ENCODE data around the gene ZNF774.

The ZNF774 gene

DNA sequence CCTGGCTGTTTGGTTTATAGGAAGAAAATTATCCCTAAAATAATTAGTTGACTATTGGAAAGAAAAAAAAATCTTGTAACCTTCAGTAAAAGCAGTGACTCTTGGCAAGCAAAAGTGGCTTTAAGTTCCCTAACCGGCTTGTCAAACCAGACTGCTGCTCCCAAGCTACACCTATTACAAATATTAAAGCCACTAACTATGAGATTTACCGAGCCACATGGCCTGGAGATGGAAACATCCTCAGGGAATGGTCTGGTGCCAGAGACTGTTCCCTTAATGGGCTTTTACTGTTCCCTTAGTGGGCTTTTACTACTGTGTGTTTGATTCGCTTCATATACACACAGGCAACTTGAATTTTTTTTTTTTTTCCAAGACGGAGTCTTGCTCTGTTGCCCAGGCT, 35.9 kb upstream of the ZNF774 start:
- ATAC-seq (ENCODE audit: insufficient read depth, low read depth) = no peak
- H2AFZ ChIP-seq (ENCODE audit: low read depth, low read length) = no peak overlapping the region
- no peak overlapping the region for H3K27ac ChIP-seq (ENCODE audit: low read length)
- no peak for TF ChIP-seq EZH2 (IDR thresholded peaks at IDR 0.05; ENCODE audit: borderline replicate concordance, low read depth, low read length, severe bottlenecking)
- TF ChIP-seq, protein P1, sequence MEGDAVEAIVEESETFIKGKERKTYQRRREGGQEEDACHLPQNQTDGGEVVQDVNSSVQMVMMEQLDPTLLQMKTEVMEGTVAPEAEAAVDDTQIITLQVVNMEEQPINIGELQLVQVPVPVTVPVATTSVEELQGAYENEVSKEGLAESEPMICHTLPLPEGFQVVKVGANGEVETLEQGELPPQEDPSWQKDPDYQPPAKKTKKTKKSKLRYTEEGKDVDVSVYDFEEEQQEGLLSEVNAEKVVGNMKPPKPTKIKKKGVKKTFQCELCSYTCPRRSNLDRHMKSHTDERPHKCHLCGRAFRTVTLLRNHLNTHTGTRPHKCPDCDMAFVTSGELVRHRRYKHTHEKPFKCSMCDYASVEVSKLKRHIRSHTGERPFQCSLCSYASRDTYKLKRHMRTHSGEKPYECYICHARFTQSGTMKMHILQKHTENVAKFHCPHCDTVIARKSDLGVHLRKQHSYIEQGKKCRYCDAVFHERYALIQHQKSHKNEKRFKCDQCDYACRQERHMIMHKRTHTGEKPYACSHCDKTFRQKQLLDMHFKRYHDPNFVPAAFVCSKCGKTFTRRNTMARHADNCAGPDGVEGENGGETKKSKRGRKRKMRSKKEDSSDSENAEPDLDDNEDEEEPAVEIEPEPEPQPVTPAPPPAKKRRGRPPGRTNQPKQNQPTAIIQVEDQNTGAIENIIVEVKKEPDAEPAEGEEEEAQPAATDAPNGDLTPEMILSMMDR (IDR thresholded peaks at IDR 0.05; ENCODE audit: borderline replicate concordance, extremely low read depth, low read length, poor library complexity, severe bottlenecking) = no peak
- DNase-seq = no peak
- no peaks in the 10 kb centered on the region for H3K9me3 ChIP-seq (ENCODE audit: insufficient read depth, low read length, severe bottlenecking)
- peaks cover 6% of the 10 kb centered on the region for H3K4me1 ChIP-seq (ENCODE audit: insufficient read depth, low read length)
- H3K36me3 ChIP-seq (ENCODE audit: insufficient read depth, low read length) = no peaks in the 10 kb centered on the region
- H4K20me1 ChIP-seq (ENCODE audit: insufficient read depth, low read length) = no peaks in the 10 kb centered on the region
- no peaks in the 10 kb centered on the region for H3K79me2 ChIP-seq (ENCODE audit: insufficient read depth, low read length)
- H3K9ac ChIP-seq (ENCODE audit: low read depth, low read length) = no peak overlapping the region
- H3K4me3 ChIP-seq (ENCODE audit: low read depth in 1 of 2, low read length in 2 of 2) = no peak overlapping the region
- H3K4me2 ChIP-seq (ENCODE audit: insufficient read depth, low read length) = no peak overlapping the region
- H3K27me3 ChIP-seq (ENCODE audit: insufficient read depth, low read length, poor library complexity) = no peaks in the 10 kb centered on the region

DNA sequence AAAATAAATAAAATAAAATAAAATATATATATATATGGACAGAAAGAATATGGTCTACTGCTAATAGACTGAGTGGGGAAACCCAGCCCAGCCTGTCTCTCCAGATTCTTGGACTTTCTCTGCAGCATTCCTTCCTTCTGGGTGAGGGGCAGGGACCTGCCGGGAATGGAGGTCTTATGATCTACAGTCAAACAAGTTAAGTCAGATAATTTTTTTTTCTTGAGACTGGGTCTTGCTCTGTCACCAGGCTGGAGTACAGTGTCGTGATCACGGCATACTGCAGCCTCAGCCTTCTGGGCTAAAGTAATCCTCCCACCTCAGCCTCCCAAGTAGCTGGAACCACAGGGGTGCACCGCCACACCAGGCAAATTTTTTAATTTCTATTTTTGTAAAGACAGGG, 33.5 kb upstream of the ZNF774 start:
- Histone ChIP-seq H4K20me1 (ENCODE audit: insufficient read depth, low read length) (no peaks in the 10 kb centered on the region), H3K36me3 (ENCODE audit: insufficient read depth, low read length) (no peaks in the 10 kb centered on the region), H3K79me2 (ENCODE audit: insufficient read depth, low read length) (no peaks in the 10 kb centered on the region), H3K27me3 (ENCODE audit: insufficient read depth, low read length, poor library complexity) (no peaks in the 10 kb centered on the region), H3K9me3 (ENCODE audit: insufficient read depth, low read length, severe bottlenecking) (no peaks in the 10 kb centered on the region), H3K9ac (ENCODE audit: low read depth, low read length) (no peak overlapping the region), H3K4me2 (ENCODE audit: insufficient read depth, low read length) (no peak overlapping the region), H3K27ac (ENCODE audit: low read length) (no peak overlapping the region), H3K4me3 (ENCODE audit: low read depth in 1 of 2, low read length in 2 of 2) (no peak overlapping the region), H3K4me1 (ENCODE audit: insufficient read depth, low read length) (peaks cover 6% of the 10 kb centered on the region), H2AFZ (ENCODE audit: low read depth, low read length) (no peak overlapping the region)
- no peak for ATAC-seq (ENCODE audit: insufficient read depth, low read depth)
- DNase-seq = no peak
- TF ChIP-seq, protein P1 (IDR thresholded peaks at IDR 0.05; ENCODE audit: borderline replicate concordance, extremely low read depth, low read length, poor library complexity, severe bottlenecking) = no peak
- TF ChIP-seq EZH2 (IDR thresholded peaks at IDR 0.05; ENCODE audit: borderline replicate concordance, low read depth, low read length, severe bottlenecking) = no peak

DNA sequence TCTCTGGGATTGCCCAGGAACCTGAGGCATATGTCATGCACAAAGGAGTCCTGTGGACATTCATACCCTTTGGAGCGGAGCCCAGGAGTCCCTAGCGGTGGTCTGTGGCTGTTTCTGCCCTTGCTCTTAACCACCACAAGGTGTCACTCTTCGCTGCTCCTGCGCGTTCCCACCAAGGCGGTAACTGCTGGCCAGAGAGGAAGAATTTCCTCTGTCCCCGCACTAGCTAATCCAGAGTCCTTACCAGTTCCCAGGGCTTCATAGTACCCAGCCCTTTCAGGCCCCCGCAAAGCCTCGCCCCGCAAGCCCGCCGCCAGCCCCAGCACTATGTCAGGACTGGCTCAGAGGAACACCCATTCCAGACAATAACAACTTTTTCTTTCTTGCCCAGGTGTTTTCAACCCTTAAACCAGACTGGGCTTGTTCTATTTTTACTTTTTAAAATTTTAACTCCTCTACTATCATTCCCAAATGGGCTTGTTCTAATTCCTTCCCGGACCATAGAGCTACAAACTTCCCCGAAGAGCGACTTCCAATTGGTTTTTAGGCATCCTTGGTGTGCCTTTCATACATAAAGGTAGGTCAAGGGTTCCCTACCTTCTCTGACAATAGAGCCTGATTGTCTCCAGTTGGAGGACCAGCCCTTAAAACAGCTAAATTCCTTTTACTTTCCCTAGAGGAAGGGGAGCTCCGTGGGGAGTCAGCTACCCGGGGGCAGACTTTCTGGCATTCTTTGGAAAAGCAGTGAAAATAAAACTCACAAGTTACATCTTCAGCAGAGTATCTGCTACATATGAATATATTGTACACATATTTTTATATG, 31.8 kb upstream of the ZNF774 start:
- H3K9ac ChIP-seq (ENCODE audit: low read depth, low read length) = no peak overlapping the region
- peak overlapping the region; percentile 48; the same call in 1 of the 2 replicates for H3K4me2 ChIP-seq (ENCODE audit: insufficient read depth, low read length)
- peak; percentile 69 for DNase-seq
- H3K27ac ChIP-seq (ENCODE audit: low read length) = no peak overlapping the region
- no peak overlapping the region for H3K4me3 ChIP-seq (ENCODE audit: low read depth in 1 of 2, low read length in 2 of 2)
- no peaks in the 10 kb centered on the region for H4K20me1 ChIP-seq (ENCODE audit: insufficient read depth, low read length)
- H3K4me1 ChIP-seq (ENCODE audit: insufficient read depth, low read length) = peaks cover 6% of the 10 kb centered on the region
- H3K9me3 ChIP-seq (ENCODE audit: insufficient read depth, low read length, severe bottlenecking) = no peaks in the 10 kb centered on the region
- no peaks in the 10 kb centered on the region for H3K79me2 ChIP-seq (ENCODE audit: insufficient read depth, low read length)
- no peak for TF ChIP-seq EZH2 (IDR thresholded peaks at IDR 0.05; ENCODE audit: borderline replicate concordance, low read depth, low read length, severe bottlenecking)
- TF ChIP-seq, protein P1 (IDR thresholded peaks at IDR 0.05; ENCODE audit: borderline replicate concordance, extremely low read depth, low read length, poor library complexity, severe bottlenecking) = peak; percentile 98
- no peaks in the 10 kb centered on the region for H3K27me3 ChIP-seq (ENCODE audit: insufficient read depth, low read length, poor library complexity)
- no peaks in the 10 kb centered on the region for H3K36me3 ChIP-seq (ENCODE audit: insufficient read depth, low read length)
- H2AFZ ChIP-seq (ENCODE audit: low read depth, low read length) = peak overlapping the region; percentile 53; the same call in 1 of the 2 replicates
- peak; percentile 98 for ATAC-seq (ENCODE audit: insufficient read depth, low read depth)

Data from DND-41 (cell line).